Testis (tissue), 2 donors: ENCODE data around the gene RSPH3.

ENCODE experiments used
- POLR2A ChIP-seq: fragments of 450-650 bp; IDR thresholded peaks from one replicate; pipeline ENCODE4 v1.6.1; 2017; ENCODE audit warnings: antibody characterized with exemption, mild to moderate bottlenecking, moderate library complexity
- TF ChIP-seq, protein P1 (sequence below), 3 experiments: fragments of 450-650 bp in 2 of 3; fragments of 200-600 bp in 1 of 3; sonication (generic) in 1 of 3; IDR thresholded peaks; one replicate each; pipeline ENCODE4 v1.5.1; 2016 to 2019; ENCODE audit warnings: antibody characterized with exemption in 3 of 3, mild to moderate bottlenecking in 2 of 3, moderate library complexity in 1 of 3

DNA sequence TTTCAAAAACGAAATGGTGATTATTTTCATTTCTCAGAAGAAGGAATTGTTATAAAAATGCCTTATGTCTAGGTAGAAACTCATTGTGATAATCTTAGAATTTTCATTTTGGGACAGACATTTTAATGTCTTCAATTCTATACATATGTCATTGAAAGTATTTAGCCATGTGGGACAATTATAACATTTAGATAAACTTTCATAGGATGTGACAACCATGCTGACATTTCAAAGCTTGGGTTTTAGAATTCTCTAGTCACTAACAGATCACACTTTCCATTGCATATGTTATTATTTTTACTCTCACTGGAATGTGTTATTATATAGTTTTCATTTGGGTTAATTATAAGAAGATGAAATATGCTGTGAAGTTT lies 39.9 kb upstream of the RSPH3 start:
- TF ChIP-seq, protein P1, sequence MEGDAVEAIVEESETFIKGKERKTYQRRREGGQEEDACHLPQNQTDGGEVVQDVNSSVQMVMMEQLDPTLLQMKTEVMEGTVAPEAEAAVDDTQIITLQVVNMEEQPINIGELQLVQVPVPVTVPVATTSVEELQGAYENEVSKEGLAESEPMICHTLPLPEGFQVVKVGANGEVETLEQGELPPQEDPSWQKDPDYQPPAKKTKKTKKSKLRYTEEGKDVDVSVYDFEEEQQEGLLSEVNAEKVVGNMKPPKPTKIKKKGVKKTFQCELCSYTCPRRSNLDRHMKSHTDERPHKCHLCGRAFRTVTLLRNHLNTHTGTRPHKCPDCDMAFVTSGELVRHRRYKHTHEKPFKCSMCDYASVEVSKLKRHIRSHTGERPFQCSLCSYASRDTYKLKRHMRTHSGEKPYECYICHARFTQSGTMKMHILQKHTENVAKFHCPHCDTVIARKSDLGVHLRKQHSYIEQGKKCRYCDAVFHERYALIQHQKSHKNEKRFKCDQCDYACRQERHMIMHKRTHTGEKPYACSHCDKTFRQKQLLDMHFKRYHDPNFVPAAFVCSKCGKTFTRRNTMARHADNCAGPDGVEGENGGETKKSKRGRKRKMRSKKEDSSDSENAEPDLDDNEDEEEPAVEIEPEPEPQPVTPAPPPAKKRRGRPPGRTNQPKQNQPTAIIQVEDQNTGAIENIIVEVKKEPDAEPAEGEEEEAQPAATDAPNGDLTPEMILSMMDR (IDR thresholded peaks at IDR 0.05), result no peak
- TF ChIP-seq POLR2A, result no peak
